Measurements from ENCODE around the gene REEP1. TPM values are rescaled to one million over a fixed set of nuclear protein-coding genes. Genes with fewer than 3 reads are reported as not detected.
"Not testable (repeated sequence)": the region's sequence is repeated elsewhere in the genome, so short reads cannot be mapped to it uniquely, and the experiment has no call there.

REEP1 gene
- total and polyA plus RNA-seq, 2 of the 8 experiments (the other 6 are each of a cell fraction or from before 2014, with no cell fraction given): 0.74 to 1.5 TPM

DNA sequence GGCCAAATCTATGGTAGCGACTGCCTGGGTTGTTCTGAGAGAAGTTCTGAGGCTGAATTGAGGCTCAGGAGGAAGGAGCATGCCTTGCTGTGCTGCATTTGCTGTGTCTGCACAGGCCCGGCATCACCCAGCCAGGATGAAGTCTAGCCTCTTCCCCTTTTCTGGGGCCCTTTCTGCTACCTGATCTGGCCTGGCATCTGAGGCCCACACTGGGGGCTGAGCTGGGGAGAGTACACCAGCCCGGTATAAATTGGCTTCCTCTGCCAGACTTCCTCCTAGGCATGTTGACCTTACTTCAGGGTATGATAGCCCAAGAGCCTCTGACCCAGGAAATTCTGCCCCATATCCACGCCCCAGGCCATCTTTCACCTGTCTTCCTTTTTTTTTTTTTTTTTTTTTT, 108.2 kb downstream of the REEP1 start (continued):
- TF ChIP-seq SP4 (IDR thresholded peaks at IDR 0.05; ENCODE audit: low read length) (no peak), POU5F1 (IDR thresholded peaks at IDR 0.05; ENCODE audit: low read depth, low read length) (no peak), SP2 (IDR thresholded peaks at IDR 0.05; ENCODE audit: low read length) (no peak), TCF12 (IDR thresholded peaks at IDR 0.05; ENCODE audit: low read depth, low read length) (no peak)

GRCh38 chr2:86228574-86228973, 108.9 kb downstream of the REEP1 start:
- H3K14ac ChIP-seq (ENCODE audit: insufficient read length); H3K9me3 ChIP-seq (ENCODE audit: insufficient read depth in 2 of 2, low read depth in 1 of 2, low read length in 1 of 2); POLR2A ChIA-PET (ENCODE audit: partially characterized antibody): not testable (repeated sequence)

More at GRCh38 chr2:86228574-86228973, 108.9 kb downstream of the REEP1 start:
- not testable (repeated sequence) for H4K5ac ChIP-seq (ENCODE audit: insufficient read length, low read depth, low read length); H3K79me1 ChIP-seq (ENCODE audit: low read depth, low read length); H3K4me2 ChIP-seq (ENCODE audit: insufficient read depth in 1 of 2, low read depth in 2 of 2, low read length in 2 of 2); H3K23me2 ChIP-seq (ENCODE audit: low read depth, low read length); FAIRE-seq; H3K4me3 ChIP-seq (ENCODE audit: extremely low read depth in 1 of 4, insufficient read depth in 2 of 4, low read depth in 3 of 4, low read length in 4 of 4); H4K20me1 ChIP-seq (replicated peaks in 1 of 2; ENCODE audit: control insufficient read depth in 1 of 2, insufficient read depth in 2 of 2, low read length in 2 of 2); DNase-seq (ENCODE audit: low read depth in 1 of 2, low spot score in 2 of 2); H2BK20ac ChIP-seq (ENCODE audit: low read length); H4K91ac ChIP-seq (replicated peaks; ENCODE audit: insufficient read length, low read length); H4K8ac ChIP-seq (ENCODE audit: extremely low read depth, insufficient read depth, low read length); H3K4ac ChIP-seq (replicated peaks; ENCODE audit: insufficient read length, low read depth, low read length); H2BK12ac ChIP-seq (ENCODE audit: low read depth, low read length); H3K23ac ChIP-seq (ENCODE audit: insufficient read length); H2BK5ac ChIP-seq (ENCODE audit: low read depth, low read length); H3K4me1 ChIP-seq (replicated peaks in 1 of 4; ENCODE audit: control insufficient read depth in 3 of 4, insufficient read depth in 4 of 4, low read length in 3 of 4); H3K27ac ChIP-seq (ENCODE audit: low read depth, low read length); H2AK5ac ChIP-seq (ENCODE audit: low read depth, low read length); H3K9ac ChIP-seq (replicated peaks in 1 of 4; ENCODE audit: extremely low read depth in 1 of 4, low read depth in 3 of 4, low read length in 3 of 4); H3K27me3 ChIP-seq (replicated peaks in 1 of 4; ENCODE audit: control insufficient read depth in 3 of 4, extremely low read depth in 1 of 4, insufficient read depth in 3 of 4, low read length in 3 of 4); H3K36me3 ChIP-seq (ENCODE audit: control insufficient read depth in 2 of 4, insufficient read depth in 4 of 4, low read length in 3 of 4); H2BK120ac ChIP-seq (replicated peaks; ENCODE audit: low read depth, low read length); H2BK15ac ChIP-seq (ENCODE audit: low read length); H2AFZ ChIP-seq (ENCODE audit: low read length); H3K79me2 ChIP-seq (ENCODE audit: control insufficient read depth in 1 of 2, insufficient read depth in 2 of 2, low read length in 2 of 2); H3K18ac ChIP-seq (ENCODE audit: extremely low read depth, low read length); H3K56ac ChIP-seq (replicated peaks; ENCODE audit: insufficient read length, low read depth, low read length)
- CTCF ChIA-PET (ENCODE audit: partially characterized antibody): interaction anchor here (3.3 kb wide), 1 partner anchor 8 kb away, joined by 19 read pairs; no protein-coding TSS in a partner anchor
- 93% methylated on average over 8 of the region's 8 CpGs; no CpG with 5 or more reads in 1 of the 2 experiments for WGBS, 2 experiments (ENCODE audit: extremely low coverage in 1 of 2, insufficient coverage in 1 of 2, insufficient read length in 1 of 2, insufficient replicate concordance in 2 of 2, low coverage in 1 of 2, low lambda C conversion rate in 2 of 2, missing lambda C conversion rate in 1 of 2)

Measured in H1 (cell line).